ENCODE data around the gene LRRFIP1. TPM values are rescaled to one million over a fixed set of nuclear protein-coding genes. Genes with fewer than 3 reads are reported as not detected.
"Not testable (repeated sequence)": the region's sequence is repeated elsewhere in the genome, so short reads cannot be mapped to it uniquely, and the experiment has no call there.

LRRFIP1 gene
- total RNA-seq, 1 donor from 2014 or later: 84.8 TPM

- intact Hi-C loops (cut with DNase I): no loop called here
- ATAC-seq (no peak), DNase-seq (ENCODE audit: low spot score) (peak; percentile 45)
These were observed 30.7 kb upstream of the LRRFIP1 start for GRCh38 chr2:237596520-237597195.

- DNase-seq (ENCODE audit: low spot score) (peak; percentile 30), ATAC-seq (no peak)
- intact Hi-C loops (cut with DNase I): no loop called here
These were observed 29.9 kb upstream of the LRRFIP1 start for GRCh38 chr2:237597196-237598145.

- DNase-seq (ENCODE audit: low spot score): no peak
- intact Hi-C loops (cut with DNase I): no loop called here
- ATAC-seq: no peak
These were observed 28.7 kb upstream of the LRRFIP1 start for GRCh38 chr2:237598468-237599208.

DNA sequence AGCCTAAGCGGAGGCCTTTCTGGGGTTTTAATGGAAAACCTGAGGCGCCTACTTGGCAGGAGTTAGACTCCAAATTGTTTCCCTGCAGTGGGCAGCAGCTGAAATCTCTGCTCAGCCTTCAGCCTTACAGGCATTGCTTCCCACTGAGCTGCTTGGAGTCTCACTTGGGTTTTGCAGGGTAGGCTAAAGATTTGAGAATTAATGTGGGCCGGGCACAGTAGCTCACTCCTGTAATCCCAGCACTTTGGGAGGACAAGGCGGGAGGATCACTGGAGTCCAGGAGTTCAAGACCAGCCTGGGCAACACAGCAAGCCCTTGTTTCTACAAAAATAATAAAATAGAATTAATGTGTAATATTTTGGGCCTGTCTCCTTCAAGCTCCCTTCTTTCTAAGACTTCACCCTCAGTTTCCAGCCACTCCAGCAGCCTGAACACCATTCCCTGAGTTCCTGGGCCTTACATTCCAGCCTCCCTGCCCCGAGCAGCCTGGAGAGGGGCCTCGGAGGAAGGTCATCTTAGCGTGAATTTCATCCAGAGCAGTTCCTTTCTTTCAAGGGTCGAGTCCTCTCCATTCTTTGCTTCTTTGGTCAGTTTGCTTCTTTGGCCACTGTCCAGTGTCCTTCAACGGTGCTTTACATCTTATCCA, 27.8 kb upstream of the LRRFIP1 start:
- DNase-seq (ENCODE audit: low spot score): no peak
- ATAC-seq: no peak
- intact Hi-C loops (cut with DNase I): no loop called here

- intact Hi-C loops (cut with DNase I): no loop called here
- peak; percentile 58 for DNase-seq (ENCODE audit: low spot score)
- ATAC-seq: peak; percentile 80
These were observed 27.1 kb upstream of the LRRFIP1 start for GRCh38 chr2:237600205-237600846.

- no peak for ATAC-seq
These were observed 25.8 kb upstream of the LRRFIP1 start for GRCh38 chr2:237601453-237602116.

DNA sequence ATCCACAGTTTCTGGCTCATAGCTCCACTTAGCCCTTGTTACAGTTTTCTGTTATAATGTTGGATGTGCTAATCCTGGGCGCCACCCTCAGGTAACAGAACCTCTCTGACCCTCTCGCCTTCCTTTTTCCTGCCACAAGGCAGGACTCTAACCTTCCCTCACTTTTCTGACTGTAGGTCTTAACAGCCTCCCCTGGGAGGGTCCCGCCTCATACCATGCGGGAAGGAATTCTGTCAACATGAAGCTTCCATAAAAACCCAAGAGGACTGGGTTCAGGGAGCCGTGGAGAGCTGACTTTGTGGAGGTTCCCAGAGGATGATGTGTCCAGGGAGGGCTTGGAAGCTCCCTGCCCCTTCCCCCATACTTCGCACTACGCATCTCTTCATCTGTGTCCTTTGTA, 25.0 kb upstream of the LRRFIP1 start:
- ATAC-seq (no peak), DNase-seq (ENCODE audit: low spot score) (no peak)
- intact Hi-C loops (cut with DNase I): no loop called here

More at GRCh38 chr2:237601453-237602116, 25.8 kb upstream of the LRRFIP1 start:
- intact Hi-C loops (cut with DNase I): no loop called here
- DNase-seq (ENCODE audit: low spot score): peak; percentile 54

GRCh38 chr2:237603049-237603717, 24.2 kb upstream of the LRRFIP1 start:
- no peak for DNase-seq (ENCODE audit: low spot score)
- no peak for ATAC-seq
- intact Hi-C loops (cut with DNase I): no loop called here

DNA sequence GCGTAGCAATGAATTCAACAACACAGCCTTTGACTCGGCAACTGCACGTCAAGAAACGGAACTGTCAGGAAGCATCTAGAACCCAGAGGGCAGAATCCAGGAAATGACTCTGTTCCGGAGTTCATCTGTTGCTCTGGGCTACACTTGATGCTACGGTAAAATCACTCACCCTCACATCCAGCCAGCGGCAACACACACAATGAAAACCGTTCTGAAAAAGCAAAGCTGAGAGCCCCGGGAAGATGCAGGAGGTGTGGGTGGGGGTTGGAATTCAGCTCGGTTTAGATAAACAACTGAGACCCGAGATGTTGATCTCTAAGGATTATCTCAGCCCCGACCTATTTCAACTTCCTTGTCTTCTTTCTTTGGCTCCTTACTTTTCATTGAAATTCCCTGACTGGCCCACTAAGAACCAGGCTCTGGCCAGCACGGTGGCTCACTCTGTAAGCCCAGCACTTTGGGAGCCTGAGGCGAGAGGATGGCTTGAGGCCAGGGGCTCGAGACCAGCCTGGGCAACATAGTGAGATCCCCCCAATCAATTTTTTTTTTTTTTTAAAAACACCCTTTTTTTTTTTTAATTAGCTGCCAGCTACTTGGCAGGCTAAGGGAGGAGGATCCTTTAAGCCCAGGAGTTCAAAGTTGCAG, 23.5 kb upstream of the LRRFIP1 start:
- no peak for DNase-seq (ENCODE audit: low spot score)
- peak; percentile 84 for ATAC-seq
- intact Hi-C loops (cut with DNase I): no loop called here

DNA sequence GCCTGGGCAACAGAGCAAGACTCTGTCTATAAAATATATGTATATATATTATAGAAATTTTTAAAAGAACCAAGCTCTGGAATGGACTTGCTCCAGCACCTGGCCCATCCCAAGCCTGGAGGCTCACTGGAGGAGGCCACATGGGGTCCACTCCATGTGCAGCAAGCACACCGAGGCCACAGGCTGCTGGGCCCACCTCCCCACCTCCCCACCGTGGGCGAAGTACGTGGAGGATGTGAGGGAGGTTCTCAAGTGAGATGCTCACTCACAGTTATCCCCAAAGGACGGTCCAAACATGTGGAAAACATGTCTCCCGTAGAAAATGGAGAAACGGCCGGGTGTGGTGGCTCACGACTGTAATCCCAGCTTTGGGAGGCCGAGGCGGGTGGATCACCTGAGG, 23.0 kb upstream of the LRRFIP1 start:
- DNase-seq (ENCODE audit: low spot score): no peak
- intact Hi-C loops (cut with DNase I): no loop called here
- no peak for ATAC-seq

GRCh38 chr2:237604960-237605359, 22.4 kb upstream of the LRRFIP1 start:
- ATAC-seq: no peak
- DNase-seq (ENCODE audit: low spot score): no peak
- intact Hi-C loops (cut with DNase I): no loop called here

GRCh38 chr2:237606522-237606921, 20.9 kb upstream of the LRRFIP1 start:
- ATAC-seq; DNase-seq (ENCODE audit: low spot score); intact Hi-C loops (cut with DNase I): not testable (repeated sequence)

DNA sequence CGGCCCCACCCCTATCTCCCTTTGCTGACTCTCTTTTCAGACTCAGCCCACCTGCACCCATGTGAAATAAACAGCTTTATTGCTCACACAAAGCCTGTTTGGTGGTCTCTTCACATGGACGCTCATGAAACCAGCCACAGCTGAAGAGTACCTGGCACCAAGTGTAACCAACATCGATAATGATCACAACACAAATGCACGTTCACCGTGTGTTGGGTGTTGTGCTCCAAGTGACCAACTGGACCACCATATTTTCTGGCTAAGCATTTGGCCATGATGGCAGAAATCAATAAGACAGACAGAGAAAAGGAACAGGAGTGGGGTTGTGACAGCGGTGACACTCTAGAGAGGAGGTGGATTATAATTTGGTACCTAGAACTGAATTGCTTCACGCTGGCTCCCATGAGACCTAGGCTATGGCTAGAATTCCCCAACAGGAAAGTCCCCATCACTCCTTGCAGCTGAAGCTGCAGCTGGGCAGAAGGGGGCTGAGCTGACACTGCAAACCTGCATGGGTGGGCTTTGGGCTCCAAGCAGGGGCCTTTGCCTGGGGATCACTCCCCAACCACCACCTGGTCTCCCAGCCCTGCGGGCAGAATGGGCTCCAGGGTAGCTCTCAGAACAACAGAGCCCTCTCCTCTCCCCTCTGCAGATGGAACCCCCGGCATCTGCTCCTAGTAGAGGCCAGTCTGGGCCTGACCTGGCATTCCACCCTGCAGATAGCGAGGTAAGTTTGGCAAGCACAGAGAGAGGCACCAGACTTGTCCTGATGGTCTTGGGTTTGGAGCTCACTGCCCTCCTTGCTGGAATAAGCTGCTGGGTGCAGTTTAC, 14.6 kb upstream of the LRRFIP1 start:
- no peak for ATAC-seq
- no peak for DNase-seq (ENCODE audit: low spot score)

DNA sequence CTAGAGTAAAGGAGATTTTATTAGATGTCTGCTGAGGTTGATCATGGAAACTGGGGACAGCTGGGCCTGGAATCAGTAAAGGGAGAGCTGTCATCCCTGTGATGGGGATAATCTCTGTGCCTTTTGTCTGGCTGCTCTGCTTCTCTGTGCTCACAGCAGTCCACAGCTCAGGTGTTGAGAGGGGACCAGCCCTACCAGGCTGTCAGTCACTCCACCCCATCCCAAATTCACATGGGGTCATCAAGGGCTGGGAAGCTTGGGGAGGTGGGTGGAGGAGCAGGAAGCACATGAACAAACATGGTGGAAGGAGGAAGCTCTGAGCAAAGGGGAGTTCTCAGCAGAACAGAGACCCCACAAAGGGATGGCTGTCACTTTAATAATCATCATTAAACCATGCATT, 13.7 kb upstream of the LRRFIP1 start:
- intact Hi-C loops (cut with DNase I): no loop called here
- DNase-seq (ENCODE audit: low spot score) (no peak), ATAC-seq (no peak)

More for the DNA sequence above, 14.6 kb upstream of the LRRFIP1 start:
- intact Hi-C loops (cut with DNase I): no loop called here

GRCh38 chr2:237614151-237614720, 13.2 kb upstream of the LRRFIP1 start:
- ATAC-seq (no peak), DNase-seq (ENCODE audit: low spot score) (peak; percentile 55)
- intact Hi-C loops (cut with DNase I): no loop called here

Data from sciatic nerve (tissue), 2 donors.